ENCODE measurements around the gene APOL3. TPM values are rescaled to one million over a fixed set of nuclear protein-coding genes. Genes with fewer than 3 reads are reported as not detected.

The APOL3 gene
- total RNA-seq, 1 experiment from 2014 or later = 3.2 TPM

GRCh38 chr22:36164621-36165020, 4.1 kb upstream of the APOL3 start:
- Histone ChIP-seq H3K36me3 (ENCODE audit: control insufficient read depth, insufficient read depth, low read length) (no peaks in the 10 kb centered on the region), H3K4me3 (ENCODE audit: low read depth in 2 of 2, low read length in 2 of 2) (no peak overlapping the region), H3K27me3 (ENCODE audit: control insufficient read depth, insufficient read depth, low read length) (no peaks in the 10 kb centered on the region; the same call in 1 of the 2 replicates), H3K27ac (ENCODE audit: low read length) (no peak overlapping the region), H3K9me3 (ENCODE audit: control insufficient read depth, insufficient read depth, low read depth, low read length) (no peaks in the 10 kb centered on the region), H3K4me1 (ENCODE audit: control insufficient read depth, insufficient read depth, low read length) (peaks cover 5% of the 10 kb centered on the region; the same call in 1 of the 2 replicates)
- in situ Hi-C loops (cut with HindIII; ENCODE audit: low pct_unique_long_range_greater_than_20kb, low sequenced_read_pairs) (no loop called here), intact Hi-C loops (cut with micrococcal nuclease; ENCODE audit: unreplicated experiment) (no loop called here)
- BruUV-seq (replicated peaks) = no TSS peak
- TF ChIP-seq POLR2AphosphoS5 (IDR thresholded peaks at IDR 0.05; ENCODE audit: low read depth, low read length) (no peak), REST (IDR thresholded peaks at IDR 0.05; ENCODE audit: insufficient read depth in 1 of 2, low read depth in 2 of 2, low read length in 1 of 2) (no peak), SIN3A (IDR thresholded peaks at IDR 0.05; ENCODE audit: borderline replicate concordance, insufficient read depth, low read depth, low read length) (no peak), TCF7L2 (IDR thresholded peaks at IDR 0.05; ENCODE audit: low read depth, low read length) (no peak), CTCF (IDR thresholded peaks at IDR 0.05) (no peak)
- ATAC-seq (no peak), DNase-seq (ENCODE audit: low read depth, low spot score) (no peak)
- ChIA-PET POLR2A (no interaction called here), CTCF (no interaction called here)

GRCh38 chr22:36163497-36163896, 2.9 kb upstream of the APOL3 start:
- in situ Hi-C loops (cut with HindIII; ENCODE audit: low pct_unique_long_range_greater_than_20kb, low sequenced_read_pairs) = no loop called here

More at GRCh38 chr22:36163497-36163896, 2.9 kb upstream of the APOL3 start:
- no peak overlapping the region for H3K4me3 ChIP-seq (ENCODE audit: low read depth in 2 of 2, low read length in 2 of 2)
- H3K27me3 ChIP-seq (ENCODE audit: control insufficient read depth, insufficient read depth, low read length) = no peaks in the 10 kb centered on the region; the same call in 1 of the 2 replicates
- BruUV-seq (replicated peaks) = no TSS peak
- H3K4me1 ChIP-seq (ENCODE audit: control insufficient read depth, insufficient read depth, low read length) = peaks cover 5% of the 10 kb centered on the region; the same call in 1 of the 2 replicates
- DNase-seq (ENCODE audit: low read depth, low spot score) (no peak), ATAC-seq (no peak)
- no peaks in the 10 kb centered on the region for H3K9me3 ChIP-seq (ENCODE audit: control insufficient read depth, insufficient read depth, low read depth, low read length)
- POLR2A ChIA-PET = interaction anchor here (0.6 kb wide), 1 partner anchor 105 kb away, joined by 5 read pairs; no protein-coding TSS in a partner anchor
- CTCF ChIA-PET = no interaction called here
- no peak overlapping the region for H3K27ac ChIP-seq (ENCODE audit: low read length)
- TF ChIP-seq POLR2AphosphoS5 (IDR thresholded peaks at IDR 0.05; ENCODE audit: low read depth, low read length) (no peak), SIN3A (IDR thresholded peaks at IDR 0.05; ENCODE audit: borderline replicate concordance, insufficient read depth, low read depth, low read length) (no peak), REST (IDR thresholded peaks at IDR 0.05; ENCODE audit: insufficient read depth in 1 of 2, low read depth in 2 of 2, low read length in 1 of 2) (no peak), CTCF (IDR thresholded peaks at IDR 0.05) (no peak), TCF7L2 (IDR thresholded peaks at IDR 0.05; ENCODE audit: low read depth, low read length) (no peak)
- intact Hi-C loops (cut with micrococcal nuclease; ENCODE audit: unreplicated experiment) = no loop called here
- no peaks in the 10 kb centered on the region for H3K36me3 ChIP-seq (ENCODE audit: control insufficient read depth, insufficient read depth, low read length)
